Measurements from ENCODE around the gene ZNF672.
"Not testable (repeated sequence)": the region's sequence is repeated elsewhere in the genome, so short reads cannot be mapped to it uniquely, and the experiment has no call there.

Gene ZNF672

DNA sequence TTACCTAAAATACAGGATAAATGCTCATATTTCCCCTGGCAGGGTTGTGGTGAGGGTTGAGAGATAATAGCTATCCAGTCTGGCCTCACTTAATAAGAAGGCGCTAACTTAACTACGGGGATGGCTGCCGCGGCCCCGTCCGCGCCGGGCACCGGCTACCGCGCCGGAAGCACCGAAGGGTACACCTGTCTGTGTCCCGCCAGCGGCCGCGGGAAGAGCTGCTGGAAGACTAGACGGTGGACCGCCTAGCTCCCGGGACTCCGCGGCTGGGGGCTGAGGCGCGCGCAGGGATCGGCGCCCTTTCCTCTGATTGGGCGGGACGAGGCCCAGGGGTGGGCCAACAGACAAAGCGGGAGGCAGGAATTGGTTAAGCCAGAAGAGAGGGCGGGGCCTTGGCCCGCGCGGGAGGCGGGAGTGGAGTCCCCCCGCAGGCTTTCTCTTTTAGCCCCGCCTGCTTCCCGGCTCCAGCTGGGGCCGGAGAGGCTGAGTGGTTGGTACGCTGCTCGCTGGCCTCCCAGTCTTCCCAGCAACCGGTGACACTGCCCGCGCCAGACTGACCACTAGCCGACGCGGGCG, at the start of gene ZNF672:
ZNF672 (plus strand) TSS at position 444 of the 576 bp plus-strand sequence. CDS start 9,051 bp downstream, outside the sequence.
- peak; percentile 98 for DNase-seq

GRCh38 chr1:248788327-248788726, 49.7 kb upstream of the ZNF672 start:
- DNase-seq, result no peak

DNA sequence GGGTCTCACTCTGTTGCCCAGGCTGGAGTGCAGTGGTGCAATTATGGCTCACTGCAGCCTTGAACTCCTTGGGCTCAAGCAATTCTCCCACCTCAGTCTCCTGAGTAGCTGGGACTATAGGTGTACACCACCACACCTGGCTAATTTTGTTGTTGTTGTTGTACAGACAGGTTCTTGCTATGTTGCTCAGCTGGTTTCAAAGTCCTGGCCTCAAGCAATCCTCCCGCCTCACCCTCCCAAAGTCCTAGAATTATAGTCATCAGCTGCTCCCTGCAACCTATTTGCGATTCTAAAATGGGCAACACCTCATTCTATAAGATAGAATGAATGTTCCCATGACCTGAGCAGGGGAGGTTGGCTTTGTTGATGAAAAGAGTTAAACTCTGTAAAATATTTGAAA, 48.7 kb upstream of the ZNF672 start:
- DNase-seq, result not testable (repeated sequence)

DNA sequence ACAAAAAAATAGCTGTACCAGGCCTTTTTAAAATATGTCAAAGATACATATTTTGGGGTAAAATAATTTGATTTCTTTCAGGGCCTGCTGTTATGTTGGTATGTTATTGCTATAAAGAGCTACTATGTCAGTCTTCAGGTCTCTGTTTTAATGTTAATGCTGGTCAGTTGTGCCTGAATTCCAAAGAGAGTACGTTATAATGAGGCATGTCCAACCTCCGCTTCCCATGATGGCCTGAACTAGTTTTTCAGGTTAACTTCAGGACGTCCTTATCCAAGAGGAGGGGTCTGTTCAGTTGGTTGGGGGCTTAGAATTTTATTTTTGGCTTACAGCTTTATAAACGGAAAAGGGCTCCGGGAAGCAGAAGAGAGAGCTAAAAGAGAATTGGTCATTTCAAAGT, 47.6 kb upstream of the ZNF672 start:
- no peak for DNase-seq

DNA sequence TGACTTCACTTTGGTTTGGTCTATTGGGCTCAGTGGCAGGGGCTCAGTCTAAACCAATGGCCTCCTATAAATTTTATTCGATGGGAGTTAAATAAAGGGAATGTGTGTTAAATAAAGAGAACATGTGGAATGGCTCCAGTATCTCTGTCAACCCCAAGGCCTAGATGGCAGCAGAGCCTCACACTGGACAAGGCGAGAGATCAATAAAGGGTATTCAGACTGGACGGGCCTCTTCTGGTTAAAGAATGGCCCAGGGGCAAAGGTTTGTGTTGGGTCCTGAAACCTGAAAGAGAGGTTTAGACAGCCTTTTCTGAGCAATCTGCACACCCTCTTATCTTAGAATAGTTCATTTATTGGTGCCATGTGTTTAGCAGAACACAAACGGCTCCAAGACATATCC, 47.0 kb upstream of the ZNF672 start:
- no peak for DNase-seq

- DNase-seq, result no peak
These were observed 45.7 kb upstream of the ZNF672 start for GRCh38 chr1:248792342-248792741.

DNA sequence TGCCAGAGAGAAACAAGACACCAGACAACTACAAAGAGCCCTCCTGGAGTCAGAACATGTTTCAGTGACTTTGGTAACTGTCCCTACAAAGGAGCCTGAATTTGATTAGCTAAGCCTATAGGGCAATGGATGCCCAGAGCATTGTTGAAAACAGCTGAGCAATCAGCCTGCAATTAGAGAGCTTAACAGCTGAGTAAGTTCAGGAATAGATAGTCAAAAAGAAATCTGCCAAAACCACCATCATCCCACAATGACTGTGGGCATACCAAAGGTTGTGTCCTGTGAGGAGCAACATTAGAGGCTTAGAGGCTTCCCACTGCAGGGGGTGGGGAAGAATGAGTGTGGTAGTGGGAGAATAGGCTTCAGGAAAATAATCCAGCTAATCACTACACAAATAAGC, 44.4 kb upstream of the ZNF672 start:
- DNase-seq, result no peak

DNA sequence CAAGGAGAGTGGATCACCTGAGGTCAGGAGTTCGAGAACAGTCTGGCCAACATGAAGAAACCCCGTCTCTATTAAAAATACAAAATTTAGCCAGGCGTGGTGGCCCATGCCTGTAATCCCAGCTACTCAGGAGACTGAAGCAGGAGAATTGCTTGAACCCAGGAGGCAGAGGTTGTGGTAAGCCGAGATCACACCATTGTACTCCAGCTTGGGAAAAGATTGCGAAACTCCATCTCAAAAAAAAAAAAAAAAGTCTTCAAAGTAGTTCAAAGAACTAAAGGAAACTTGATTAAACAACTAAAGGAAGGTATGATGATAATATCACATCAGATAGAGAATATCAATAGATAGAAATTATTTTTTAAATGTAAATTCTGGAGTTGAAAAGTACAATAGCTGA, 43.4 kb upstream of the ZNF672 start:
- not testable (repeated sequence) for DNase-seq

DNA sequence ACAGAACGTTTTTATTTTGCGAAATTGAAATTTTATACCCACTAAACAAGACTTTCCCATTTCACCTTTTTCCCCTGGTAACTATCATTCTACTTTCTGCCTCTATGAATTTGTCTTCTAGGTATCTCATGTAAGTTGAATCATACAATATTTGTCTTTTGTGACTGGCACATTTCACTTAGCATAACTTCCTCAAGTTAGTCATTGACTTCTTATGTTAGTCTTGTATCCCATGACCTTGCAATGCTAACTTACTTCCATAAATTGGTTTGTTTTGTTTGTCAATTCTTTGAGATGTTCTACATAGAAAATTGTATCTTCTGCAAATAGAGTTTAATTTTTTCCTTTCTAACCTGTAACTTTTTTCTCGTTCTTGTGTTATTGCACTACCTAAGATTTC, 39.2 kb upstream of the ZNF672 start:
- DNase-seq, result no peak

GRCh38 chr1:248800459-248800858, 37.6 kb upstream of the ZNF672 start:
- no peak for DNase-seq

- DNase-seq, result no peak
These were observed 35.6 kb upstream of the ZNF672 start for GRCh38 chr1:248802454-248802853.

DNA sequence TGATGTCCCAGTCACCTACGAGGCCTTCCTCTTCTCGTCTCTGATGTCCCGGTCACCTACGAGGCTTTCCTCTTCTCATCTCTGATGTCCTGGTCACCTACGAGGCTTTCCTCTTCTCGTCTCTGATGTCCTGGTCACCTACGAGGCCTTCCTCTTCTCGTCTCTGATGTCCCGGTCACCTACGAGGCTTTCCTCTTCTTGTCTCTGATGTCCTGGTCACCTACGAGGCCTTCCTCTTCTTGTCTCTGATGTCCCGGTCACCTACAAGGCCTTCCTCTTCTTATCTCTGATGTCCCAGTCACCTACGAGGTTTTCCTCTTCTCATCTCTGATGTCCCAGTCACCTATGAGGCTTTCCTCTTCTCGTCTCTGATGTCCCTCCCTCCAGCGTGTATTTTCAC, 34.5 kb upstream of the ZNF672 start:
- not testable (repeated sequence) for DNase-seq

- DNase-seq, result no peak
These were observed 33.0 kb upstream of the ZNF672 start for GRCh38 chr1:248804771-248805681.

- DNase-seq, result no peak
These were observed 32.1 kb upstream of the ZNF672 start for GRCh38 chr1:248805876-248806275.

DNA sequence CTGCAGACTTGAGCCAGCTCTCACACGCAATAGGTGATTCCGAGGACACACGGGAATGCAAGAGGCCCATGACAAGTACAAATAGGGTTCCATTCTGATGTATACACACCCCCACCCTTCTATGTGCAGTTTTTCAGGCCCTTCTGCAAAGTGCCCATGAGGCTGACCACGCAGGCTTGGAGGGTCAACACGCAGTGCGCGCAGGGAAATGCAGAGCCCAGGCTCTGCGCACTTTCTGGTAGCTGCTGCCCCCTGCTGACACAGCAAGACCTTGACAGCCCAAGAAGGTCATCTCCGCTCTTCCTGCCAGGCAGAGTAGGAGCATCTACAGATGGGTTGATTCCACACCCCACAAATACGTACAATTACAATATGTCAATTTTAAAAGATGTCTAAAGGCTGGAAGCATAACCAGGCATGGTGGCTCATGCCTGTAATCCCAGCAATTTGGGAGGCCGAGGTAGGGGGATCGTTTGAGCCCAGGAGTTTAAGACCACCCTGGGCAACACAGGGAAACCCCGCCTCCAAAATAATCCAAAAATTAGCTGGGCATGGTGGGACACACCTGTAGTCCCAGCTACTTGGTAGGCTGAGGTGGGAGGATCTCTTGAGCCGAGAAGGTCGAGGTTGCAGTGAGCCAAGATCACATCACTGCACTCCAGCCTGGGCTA, 30.8 kb upstream of the ZNF672 start:
- peak; percentile 44 for DNase-seq

GRCh38 chr1:248808876-248809275, 29.1 kb upstream of the ZNF672 start:
- no peak for DNase-seq

DNA sequence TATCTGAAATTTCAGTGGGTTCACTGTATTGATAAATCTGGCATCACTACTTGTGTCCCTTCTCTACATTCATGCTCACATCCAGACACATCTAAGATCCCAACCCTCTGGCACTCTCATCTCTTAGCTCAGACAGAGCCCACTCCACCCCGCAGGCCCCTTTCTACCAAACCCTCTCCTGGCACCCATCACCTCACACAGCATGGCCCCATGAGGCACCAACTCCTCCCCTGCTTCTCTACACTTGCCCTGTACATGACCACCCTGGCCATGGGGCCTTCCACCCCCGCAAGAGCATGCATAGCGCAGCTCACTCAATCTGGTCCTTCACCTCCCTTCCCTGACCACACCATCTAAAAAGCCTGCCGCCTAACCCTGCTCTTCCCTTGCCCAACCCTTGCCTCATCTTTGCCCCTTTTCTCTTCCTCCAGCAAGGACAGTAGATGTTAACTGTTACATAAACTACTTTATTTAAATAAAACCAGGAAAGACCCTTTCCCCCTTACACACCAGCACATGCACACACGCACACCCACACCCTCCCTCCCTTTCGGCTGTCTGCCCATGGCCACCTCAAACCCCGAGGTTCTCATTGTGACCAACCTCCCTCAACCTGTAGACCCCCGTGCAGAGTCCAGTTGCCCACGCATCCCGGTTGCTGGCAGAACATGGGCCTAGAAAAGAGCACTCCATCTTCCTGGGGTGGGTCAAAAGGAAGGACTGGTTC, 27.9 kb upstream of the ZNF672 start:
- no peak for DNase-seq

DNA sequence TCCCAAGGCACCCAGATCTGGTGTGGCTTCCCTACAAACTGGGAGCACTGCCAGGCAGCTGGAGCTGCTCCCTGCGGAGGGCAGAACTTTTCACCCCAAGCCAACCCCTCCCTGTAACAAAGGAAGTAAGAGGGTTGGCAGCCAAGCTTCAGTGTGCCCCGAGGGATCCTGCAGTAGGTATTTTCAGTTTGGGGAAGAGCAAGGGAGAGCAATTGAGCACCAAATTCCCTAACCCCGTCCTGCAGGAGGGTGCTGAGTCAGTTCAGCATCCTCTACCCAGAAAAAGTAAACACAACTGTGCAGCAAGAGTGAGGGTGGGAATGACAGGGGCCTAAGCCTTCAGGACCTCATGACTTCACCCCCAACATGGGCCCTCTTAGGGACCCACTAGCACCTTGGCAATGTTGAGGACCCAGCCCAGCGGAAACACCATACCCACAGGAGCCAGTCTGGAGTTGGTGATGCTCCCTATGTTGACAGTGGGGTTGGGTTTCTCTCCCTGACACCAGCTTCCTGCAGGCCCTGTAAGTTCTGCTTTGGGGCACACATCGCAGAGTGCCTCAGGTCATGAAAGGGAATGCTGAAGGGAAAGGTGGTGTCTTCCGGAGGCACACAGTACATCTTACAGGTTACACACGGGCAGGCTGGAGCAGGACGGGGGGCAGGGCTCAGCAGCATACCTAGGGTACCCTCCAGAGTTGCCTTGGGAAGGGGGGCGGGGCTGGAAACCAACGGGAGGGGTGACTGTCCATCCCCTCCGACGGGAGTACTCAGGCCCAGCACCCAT, 27.1 kb upstream of the ZNF672 start:
- DNase-seq, result no peak

DNA sequence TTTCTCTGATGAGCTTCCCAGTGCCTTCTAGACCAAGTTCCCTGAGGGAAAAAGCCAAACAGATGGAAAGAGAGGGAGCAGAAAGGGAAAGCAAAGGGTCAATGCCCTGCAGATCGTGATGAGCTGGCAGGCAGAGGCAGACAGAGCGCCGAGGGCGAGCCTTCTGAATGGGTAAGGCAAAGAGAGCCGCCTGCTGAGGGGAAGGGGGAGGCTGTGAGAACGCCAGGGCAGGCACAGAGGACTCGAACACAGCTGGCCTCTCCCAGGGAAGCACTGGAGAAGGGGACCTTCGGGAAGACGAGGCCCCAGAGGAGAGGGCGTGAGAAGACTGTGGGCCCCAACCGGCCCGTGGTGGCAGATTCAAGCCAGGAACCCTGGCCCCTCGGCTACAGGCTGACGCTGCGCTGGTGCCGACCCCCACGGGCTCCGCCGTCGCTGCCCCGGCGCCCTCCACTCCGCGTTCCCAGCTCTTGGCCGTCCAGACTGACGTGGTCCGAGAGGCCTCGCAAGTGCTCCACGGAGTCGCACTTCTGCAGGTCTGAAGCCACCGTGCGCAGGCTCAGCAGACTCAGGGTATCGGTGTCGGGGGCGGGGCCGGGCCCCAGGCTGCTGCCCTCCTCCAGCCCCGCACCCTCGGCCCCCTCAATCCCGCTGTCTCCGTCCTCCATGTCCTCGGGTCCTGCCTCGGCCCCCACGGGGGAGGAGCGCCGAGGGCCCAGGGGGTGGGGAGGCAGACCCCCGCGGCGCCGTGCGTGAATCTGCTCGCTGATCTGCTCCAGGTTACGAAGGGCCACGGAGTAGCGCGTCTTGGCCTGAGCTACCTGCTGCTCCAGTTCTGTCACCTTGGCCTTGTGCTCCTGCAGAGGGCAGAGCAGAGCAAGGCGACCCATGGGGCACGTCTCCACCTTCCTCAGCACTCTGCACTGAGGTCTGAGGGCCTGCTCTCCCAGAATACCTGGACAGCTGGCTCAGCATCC, 26.2 kb upstream of the ZNF672 start:
- no peak for DNase-seq

GRCh38 chr1:248812736-248813425, 25.1 kb upstream of the ZNF672 start:
- no peak for DNase-seq

All from NCI-H1694 treated with DMSO at 0.1 percent for 48 hours (cell line).